SK-N-MC (cell line): ENCODE measurements around the gene CYP21A2.
"Not testable (repeated sequence)": the region's sequence is repeated elsewhere in the genome, so short reads cannot be mapped to it uniquely, and the experiment has no call there.

Experiments used
- DNase-seq: peaks from one replicate; pipeline ENCODE4 v3.0.0-alpha.2; 2011; ENCODE audit warnings: low read depth, low spot score
- H3K27ac ChIP-seq: fragments of 200-600 bp; sonication (generic); 2 replicates; pipeline ENCODE4 v1.5.1; 2016; ENCODE audit warnings: mixed run types
- H3K36me3 ChIP-seq: fragments of 200-600 bp; sonication (generic); 2 replicates; pipeline ENCODE4 v1.6.1; 2017; ENCODE audit warnings: antibody characterized with exemption, low read length, mixed read lengths; ENCODE audit not compliant: insufficient read depth
- H3K4me3 ChIP-seq: fragments of 200-600 bp; sonication (generic); 2 replicates; pipeline ENCODE4 v1.5.1; 2016
- H3K9ac ChIP-seq: fragments of 200-600 bp; sonication (generic); 2 replicates; pipeline ENCODE4 v1.8.0; 2017; ENCODE audit warnings: mixed run types, mixed read lengths; ENCODE audit not compliant: insufficient read length
- H3K9me3 ChIP-seq: fragments of 200-600 bp; sonication (generic); 2 replicates; pipeline ENCODE4 v1.6.1; 2017; ENCODE audit warnings: low read depth, mild to moderate bottlenecking, antibody characterized with exemption, low read length, moderate library complexity, mixed read lengths

CYP21A2 gene

GRCh38 chr6:32037598-32038524 lies at the start of gene CYP21A2:
TSS of gene CYP21A2 (plus strand) at chr6:32038415. CDS start at chr6:32038423, 8 bp downstream.
- H3K9ac ChIP-seq, H3K4me3 ChIP-seq, H3K27ac ChIP-seq, DNase-seq, H3K36me3 ChIP-seq, H3K9me3 ChIP-seq: not testable (repeated sequence)

DNA sequence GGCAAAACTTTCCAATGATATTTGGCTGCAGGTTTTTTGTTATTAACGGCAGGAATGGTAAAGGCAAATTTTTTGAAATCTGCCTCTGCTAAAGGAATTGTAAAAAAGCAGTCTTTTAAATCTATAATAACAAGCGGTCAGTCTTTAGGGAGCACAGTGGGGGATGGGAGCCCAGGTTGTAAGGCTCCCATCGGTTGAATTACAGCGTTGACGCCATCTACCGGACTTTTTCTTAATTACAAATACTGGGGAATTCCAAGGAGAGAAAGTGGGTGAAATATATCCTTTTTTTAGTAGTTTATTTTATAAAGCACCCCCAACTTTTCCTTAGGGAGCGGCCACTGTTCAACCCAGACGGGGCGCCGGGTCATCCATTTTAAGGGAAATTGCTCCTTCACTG lies 48.9 kb upstream of the CYP21A2 start:
- H3K9ac ChIP-seq, DNase-seq, H3K4me3 ChIP-seq, H3K9me3 ChIP-seq, H3K36me3 ChIP-seq, H3K27ac ChIP-seq: not testable (repeated sequence)

DNA sequence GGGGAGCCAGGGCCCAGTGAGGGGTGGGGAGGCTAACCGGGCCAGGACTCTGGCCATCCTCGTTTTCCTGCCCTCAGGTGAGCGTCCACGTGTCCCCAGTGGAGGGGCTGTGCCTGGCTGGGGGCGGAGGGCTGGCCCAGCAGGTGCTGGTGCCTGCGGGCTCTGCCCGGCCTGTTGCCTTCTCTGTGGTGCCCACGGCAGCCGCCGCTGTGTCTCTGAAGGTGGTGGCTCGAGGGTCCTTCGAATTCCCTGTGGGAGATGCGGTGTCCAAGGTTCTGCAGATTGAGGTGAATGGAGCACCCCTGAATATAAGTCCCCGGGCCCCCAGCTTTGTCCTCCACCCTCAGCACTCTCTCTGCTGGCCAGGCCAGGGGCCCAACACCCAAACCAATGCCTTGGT lies 43.8 kb upstream of the CYP21A2 start:
- not testable (repeated sequence) for H3K9ac ChIP-seq

DNA sequence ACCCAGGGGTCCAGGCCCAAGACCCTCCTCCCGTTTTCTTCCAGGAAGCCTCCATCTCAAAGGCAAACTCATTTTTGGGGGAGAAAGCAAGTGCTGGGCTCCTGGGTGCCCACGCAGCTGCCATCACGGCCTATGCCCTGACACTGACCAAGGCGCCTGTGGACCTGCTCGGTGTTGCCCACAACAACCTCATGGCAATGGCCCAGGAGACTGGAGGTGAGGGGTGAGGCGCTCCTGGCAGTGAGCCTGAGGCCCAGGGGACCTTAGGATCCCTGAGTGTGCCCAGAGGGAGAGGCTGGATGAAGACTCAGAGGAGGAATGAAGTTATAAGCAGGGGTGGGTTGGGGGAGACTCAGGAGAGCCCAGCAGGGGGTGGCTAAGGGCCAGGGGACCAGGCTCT lies 41.8 kb upstream of the CYP21A2 start:
- not testable (repeated sequence) for H3K9ac ChIP-seq, H3K9me3 ChIP-seq, H3K4me3 ChIP-seq, H3K27ac ChIP-seq, DNase-seq, H3K36me3 ChIP-seq

More for the DNA sequence above, 43.8 kb upstream of the CYP21A2 start:
- H3K27ac ChIP-seq, H3K36me3 ChIP-seq, H3K4me3 ChIP-seq, H3K9me3 ChIP-seq, DNase-seq: not testable (repeated sequence)

- not testable (repeated sequence) for H3K4me3 ChIP-seq, H3K9ac ChIP-seq, H3K36me3 ChIP-seq, DNase-seq, H3K9me3 ChIP-seq, H3K27ac ChIP-seq
These were observed 35.5 kb upstream of the CYP21A2 start for GRCh38 chr6:32002546-32003268.

- not testable (repeated sequence) for H3K9ac ChIP-seq, H3K27ac ChIP-seq, DNase-seq, H3K4me3 ChIP-seq, H3K36me3 ChIP-seq, H3K9me3 ChIP-seq
These were observed 34.9 kb upstream of the CYP21A2 start for GRCh38 chr6:32003301-32003700.

- not testable (repeated sequence) for DNase-seq, H3K36me3 ChIP-seq, H3K9me3 ChIP-seq, H3K4me3 ChIP-seq, H3K9ac ChIP-seq, H3K27ac ChIP-seq
These were observed 33.8 kb upstream of the CYP21A2 start for GRCh38 chr6:32004393-32004792.

- not testable (repeated sequence) for H3K27ac ChIP-seq, H3K4me3 ChIP-seq, H3K36me3 ChIP-seq, H3K9ac ChIP-seq, H3K9me3 ChIP-seq, DNase-seq
These were observed 33.2 kb upstream of the CYP21A2 start for GRCh38 chr6:32004864-32005537.

DNA sequence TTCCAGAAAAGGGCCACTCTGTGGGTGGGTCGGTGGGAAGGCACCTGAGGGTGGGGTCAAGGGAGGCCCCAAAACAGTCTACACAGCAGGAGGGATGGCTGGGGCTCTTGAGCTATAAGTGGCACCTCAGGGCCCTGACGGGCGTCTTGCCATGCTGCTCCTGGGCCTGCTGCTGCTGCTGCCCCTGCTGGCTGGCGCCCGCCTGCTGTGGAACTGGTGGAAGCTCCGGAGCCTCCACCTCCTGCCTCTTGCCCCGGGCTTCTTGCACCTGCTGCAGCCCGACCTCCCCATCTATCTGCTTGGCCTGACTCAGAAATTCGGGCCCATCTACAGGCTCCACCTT lies 32.7 kb upstream of the CYP21A2 start:
- not testable (repeated sequence) for H3K27ac ChIP-seq, DNase-seq, H3K4me3 ChIP-seq, H3K36me3 ChIP-seq, H3K9ac ChIP-seq, H3K9me3 ChIP-seq

- H3K9ac ChIP-seq, DNase-seq, H3K27ac ChIP-seq, H3K4me3 ChIP-seq, H3K9me3 ChIP-seq, H3K36me3 ChIP-seq: not testable (repeated sequence)
These were observed 32.2 kb upstream of the CYP21A2 start for GRCh38 chr6:32005991-32006529.

GRCh38 chr6:32007086-32007485 lies 31.1 kb upstream of the CYP21A2 start:
- not testable (repeated sequence) for H3K36me3 ChIP-seq, H3K27ac ChIP-seq, DNase-seq, H3K9ac ChIP-seq, H3K4me3 ChIP-seq, H3K9me3 ChIP-seq

DNA sequence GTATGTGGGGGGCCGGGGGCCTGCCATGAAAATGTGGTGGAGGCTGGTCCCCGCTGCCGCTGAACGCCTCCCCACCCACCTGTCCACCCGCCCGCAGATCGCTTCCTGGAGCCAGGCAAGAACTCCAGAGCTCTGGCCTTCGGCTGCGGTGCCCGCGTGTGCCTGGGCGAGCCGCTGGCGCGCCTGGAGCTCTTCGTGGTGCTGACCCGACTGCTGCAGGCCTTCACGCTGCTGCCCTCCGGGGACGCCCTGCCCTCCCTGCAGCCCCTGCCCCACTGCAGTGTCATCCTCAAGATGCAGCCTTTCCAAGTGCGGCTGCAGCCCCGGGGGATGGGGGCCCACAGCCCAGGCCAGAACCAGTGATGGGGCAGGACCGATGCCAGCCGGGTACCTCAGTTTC lies 30.2 kb upstream of the CYP21A2 start:
- not testable (repeated sequence) for DNase-seq, H3K4me3 ChIP-seq, H3K9me3 ChIP-seq, H3K36me3 ChIP-seq, H3K27ac ChIP-seq, H3K9ac ChIP-seq

DNA sequence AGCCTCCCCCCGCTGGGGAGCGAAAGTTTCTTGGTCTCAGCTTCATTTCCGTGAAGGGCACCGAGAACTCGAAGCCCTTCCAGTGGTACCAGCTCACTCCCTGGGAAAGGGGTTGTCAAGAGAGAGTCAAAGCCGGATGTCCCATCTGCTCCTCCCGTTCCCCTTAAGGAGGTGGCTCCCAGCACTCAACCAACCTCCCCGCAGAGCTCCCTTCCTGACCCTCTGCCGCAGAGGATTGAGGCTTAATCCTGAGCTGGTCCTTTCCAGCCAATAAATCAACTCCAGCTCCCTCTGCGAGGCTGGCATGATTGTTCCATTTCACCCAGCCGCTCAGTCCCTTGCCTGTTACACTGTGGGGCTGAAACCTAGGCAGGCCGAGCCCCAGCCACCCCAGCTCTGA lies 29.6 kb upstream of the CYP21A2 start:
- H3K4me3 ChIP-seq, DNase-seq, H3K9me3 ChIP-seq, H3K27ac ChIP-seq, H3K36me3 ChIP-seq, H3K9ac ChIP-seq: not testable (repeated sequence)

GRCh38 chr6:32009537-32009936 lies 28.7 kb upstream of the CYP21A2 start:
- not testable (repeated sequence) for DNase-seq, H3K36me3 ChIP-seq, H3K9me3 ChIP-seq, H3K27ac ChIP-seq, H3K9ac ChIP-seq, H3K4me3 ChIP-seq
